GM12874 (cell line): Measurements from ENCODE around the gene ANKRD29.

Experiments used
- CTCF ChIP-seq: IDR thresholded peaks from 2 replicates; pipeline ENCODE4 v1.5.1; 2011; ENCODE audit warnings: low read depth, mild to moderate bottlenecking, control low read depth, low read length, moderate library complexity; ENCODE audit not compliant: insufficient read depth

ANKRD29 gene

GRCh38 chr18:23662309-23663263, at the start of gene ANKRD29:
Gene ANKRD29, minus strand, starts transcription at chr18:23662911. Its CDS starts 181 bp downstream, at chr18:23662730.
- TF ChIP-seq CTCF: no peak

- TF ChIP-seq CTCF: no peak
These were observed 49.7 kb upstream of the ANKRD29 start for GRCh38 chr18:23712445-23712844.

GRCh38 chr18:23711426-23711825, 48.7 kb upstream of the ANKRD29 start:
- no peak for TF ChIP-seq CTCF

- TF ChIP-seq CTCF: no peak
These were observed 48.2 kb upstream of the ANKRD29 start for GRCh38 chr18:23710946-23711345.

GRCh38 chr18:23710068-23710527, 47.4 kb upstream of the ANKRD29 start:
- TF ChIP-seq CTCF: no peak

GRCh38 chr18:23706971-23707640, 44.4 kb upstream of the ANKRD29 start:
- no peak for TF ChIP-seq CTCF

GRCh38 chr18:23704806-23705205, 42.1 kb upstream of the ANKRD29 start:
- TF ChIP-seq CTCF: no peak
